GM10266 (cell line): ENCODE data around the gene PIWIL4.

Source experiments
- DNase-seq: peaks from one replicate; pipeline ENCODE4 v3.0.0; 2012; ENCODE audit errors: extremely low spot score
- TF ChIP-seq, protein P1 (sequence below): IDR thresholded peaks from 2 replicates; pipeline ENCODE4 v1.5.1; 2012; ENCODE audit warnings: mild to moderate bottlenecking, low read depth; ENCODE audit not compliant: control insufficient read depth, insufficient read depth; ENCODE audit errors: missing control alignments

Gene PIWIL4

DNA sequence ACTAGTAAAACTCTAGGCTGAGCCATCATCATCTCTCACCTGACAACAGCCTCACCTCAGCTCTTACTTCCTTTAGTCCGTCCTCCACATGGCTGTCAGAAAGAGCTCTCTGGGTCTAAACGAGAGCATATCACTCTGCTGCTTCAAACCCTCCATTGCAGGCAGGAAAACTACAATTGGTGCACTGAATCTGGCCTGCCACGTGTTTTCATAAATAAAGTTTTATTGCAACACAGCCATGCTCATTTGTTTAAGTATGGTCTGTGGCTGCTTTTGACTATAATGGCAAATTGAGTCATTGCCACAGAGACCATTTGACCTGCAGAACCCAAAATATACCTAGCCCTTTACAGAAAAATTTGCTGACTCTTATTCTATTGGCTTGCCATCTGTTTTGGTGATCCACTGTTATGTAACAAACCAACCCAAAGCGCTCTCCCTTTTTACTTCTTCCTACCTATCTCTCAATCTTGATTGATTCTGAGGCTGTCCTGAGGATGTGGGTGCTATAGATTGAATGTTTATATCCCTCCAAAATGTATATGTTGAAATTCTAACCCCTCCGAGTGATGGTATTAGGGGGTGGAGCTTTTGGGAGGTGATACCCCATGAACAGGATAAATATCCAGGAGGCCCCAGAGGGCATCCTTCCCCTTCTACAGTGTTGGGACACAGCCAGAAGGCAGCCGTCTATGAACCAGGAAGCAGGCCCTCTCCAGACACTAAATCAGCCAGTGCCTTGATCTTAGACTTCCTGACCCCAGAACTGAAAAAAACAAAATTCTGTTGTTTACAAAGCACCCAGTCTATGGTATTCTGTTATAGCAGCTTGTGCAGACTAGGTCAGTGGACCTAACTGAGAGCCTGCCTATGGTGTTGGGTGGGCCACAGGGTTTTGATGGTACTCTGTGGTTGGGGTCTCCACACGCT is 99.9 kb downstream of the PIWIL4 start:
- TF ChIP-seq, protein P1, sequence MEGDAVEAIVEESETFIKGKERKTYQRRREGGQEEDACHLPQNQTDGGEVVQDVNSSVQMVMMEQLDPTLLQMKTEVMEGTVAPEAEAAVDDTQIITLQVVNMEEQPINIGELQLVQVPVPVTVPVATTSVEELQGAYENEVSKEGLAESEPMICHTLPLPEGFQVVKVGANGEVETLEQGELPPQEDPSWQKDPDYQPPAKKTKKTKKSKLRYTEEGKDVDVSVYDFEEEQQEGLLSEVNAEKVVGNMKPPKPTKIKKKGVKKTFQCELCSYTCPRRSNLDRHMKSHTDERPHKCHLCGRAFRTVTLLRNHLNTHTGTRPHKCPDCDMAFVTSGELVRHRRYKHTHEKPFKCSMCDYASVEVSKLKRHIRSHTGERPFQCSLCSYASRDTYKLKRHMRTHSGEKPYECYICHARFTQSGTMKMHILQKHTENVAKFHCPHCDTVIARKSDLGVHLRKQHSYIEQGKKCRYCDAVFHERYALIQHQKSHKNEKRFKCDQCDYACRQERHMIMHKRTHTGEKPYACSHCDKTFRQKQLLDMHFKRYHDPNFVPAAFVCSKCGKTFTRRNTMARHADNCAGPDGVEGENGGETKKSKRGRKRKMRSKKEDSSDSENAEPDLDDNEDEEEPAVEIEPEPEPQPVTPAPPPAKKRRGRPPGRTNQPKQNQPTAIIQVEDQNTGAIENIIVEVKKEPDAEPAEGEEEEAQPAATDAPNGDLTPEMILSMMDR = no peak
- no peak for DNase-seq

DNA sequence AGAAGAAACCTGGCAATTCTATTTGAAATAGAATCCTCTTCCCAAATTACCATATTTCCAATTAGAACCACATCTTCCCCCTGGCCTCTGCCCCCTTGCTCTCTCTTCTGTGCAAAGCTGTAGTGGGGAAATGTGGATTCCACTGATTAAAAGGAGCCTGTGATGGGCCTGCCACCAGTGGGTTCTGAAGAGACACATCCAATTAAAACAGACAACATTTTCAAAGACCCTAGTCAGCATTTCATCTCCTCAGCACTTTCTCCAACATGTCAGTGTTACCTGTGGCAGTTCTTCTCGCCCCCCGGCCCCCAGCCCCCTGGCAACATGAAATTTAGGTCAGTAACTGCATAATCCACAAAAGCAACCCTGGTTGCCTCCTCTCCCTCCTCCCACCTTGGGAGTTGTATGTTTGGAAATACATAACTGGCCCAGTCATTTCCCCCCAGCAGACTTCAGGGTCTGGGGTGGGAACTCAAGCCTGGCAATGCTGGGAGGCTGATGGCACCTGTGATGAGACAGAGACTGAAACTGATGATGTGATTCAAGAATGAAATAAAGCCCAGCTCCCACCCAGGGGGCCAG is 101.1 kb downstream of the PIWIL4 start:
- TF ChIP-seq, protein P1 = no peak

DNA sequence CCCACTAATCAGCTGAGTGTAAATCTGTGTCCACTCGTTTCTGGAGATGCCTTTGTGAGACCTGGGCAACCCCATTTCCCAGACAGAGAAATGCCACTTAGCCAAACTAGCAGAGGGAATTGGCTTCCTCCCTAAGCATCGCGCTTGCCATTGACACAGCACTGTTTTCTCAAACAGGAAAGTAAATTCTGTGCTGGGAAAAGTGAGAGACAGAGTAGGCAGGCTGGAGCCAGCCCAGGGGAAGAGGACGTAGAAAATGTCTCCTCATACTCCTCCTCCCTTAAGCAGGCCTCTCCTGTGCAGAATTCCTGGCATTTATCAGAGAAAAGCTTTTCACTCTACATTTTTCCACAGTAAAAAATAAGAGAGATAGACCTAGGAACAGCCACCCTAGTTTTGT is 101.9 kb downstream of the PIWIL4 start:
- TF ChIP-seq, protein P1 = no peak
- DNase-seq = no peak

More for the DNA sequence above, 101.1 kb downstream of the PIWIL4 start:
- DNase-seq = no peak
